Prostate gland (tissue), 2 donors: Measurements from ENCODE around the gene RBFOX1.

ENCODE experiments used
- CTCF ChIP-seq, 4 experiments: fragments of 200-600 bp in 2 of 4; fragments of 450-650 bp in 2 of 4; sonication (generic) in 2 of 4; IDR thresholded peaks; 1 replicate in 3 of 4; 2 replicates in 1 of 4; pipeline ENCODE4 v1.5.1; 2016 to 2019; ENCODE audit warnings: antibody characterized with exemption in 4 of 4, mild to moderate bottlenecking in 2 of 4, moderate library complexity in 2 of 4
- POLR2A ChIP-seq: fragments of 450-650 bp; IDR thresholded peaks from one replicate; pipeline ENCODE4 v1.6.1; 2016; ENCODE audit warnings: antibody characterized with exemption, mild to moderate bottlenecking
- POLR2AphosphoS5 ChIP-seq: sonication (generic); formaldehyde crosslinking; IDR thresholded peaks from one replicate; pipeline ENCODE4 v1.6.1; 2017; ENCODE audit warnings: antibody characterized with exemption

GRCh38 chr16:7398536-7398935, 65.9 kb downstream of the RBFOX1 start:
- no peak for TF ChIP-seq POLR2A
- TF ChIP-seq CTCF (IDR thresholded peaks at IDR 0.05): no peak
- no peak for TF ChIP-seq POLR2AphosphoS5
